ENCODE results near the gene SPHK2. TPM values are rescaled to one million over a fixed set of nuclear protein-coding genes. Genes with fewer than 3 reads are reported as not detected.

The SPHK2 gene
- total RNA-seq, 2 experiments from 2014 or later, result 22.3 to 22.9 TPM

DNA sequence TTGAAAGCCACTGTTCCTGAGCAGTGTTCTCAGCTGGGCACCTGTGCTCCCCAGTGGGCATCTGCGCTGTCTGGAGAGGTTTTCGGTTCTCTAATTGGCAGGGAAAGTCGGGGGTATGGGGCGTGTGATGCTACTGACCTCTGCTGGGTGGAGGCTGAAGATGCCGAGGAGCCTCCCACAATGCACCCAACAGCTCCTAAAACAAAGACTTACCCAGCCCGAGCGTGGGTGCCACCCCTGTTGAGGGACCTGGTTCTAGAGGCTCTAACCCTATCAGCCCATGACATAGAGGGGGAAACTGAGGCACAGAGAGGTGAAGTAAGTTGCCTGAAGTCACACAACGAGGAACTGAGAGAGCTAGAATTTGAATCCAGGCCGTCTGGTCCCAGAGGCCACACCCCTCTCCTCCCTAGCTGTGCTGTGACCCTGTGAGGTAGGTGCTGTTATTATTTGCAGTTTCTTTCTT lies 10.5 kb upstream of the SPHK2 start:
- ChIA-PET CTCF (interaction anchor here (0.7 to 3.4 kb wide), 13 partner anchors 9 to 258 kb away, joined by 3 to 28 read pairs (median 4); partner anchors contain the start of genes CA11, KDELR1, RPL18 and SPHK2), POLR2A (interaction anchor here (4.8 kb wide), 1 partner anchor 9 kb away, joined by 48 read pairs; the partner anchor contains the start of genes RPL18 and SPHK2)
- Mint-ChIP-seq H3K27ac (no peak overlapping the region), H3K27me3 (no peaks in the 10 kb centered on the region), H3K36me3 (ENCODE audit: low read depth) (peaks cover 2% of the 10 kb centered on the region), H3K9me3 (no peaks in the 10 kb centered on the region), H3K4me3 (no peak overlapping the region), H3K4me1 (ENCODE audit: low read depth) (no peaks in the 10 kb centered on the region)
- peak; percentile 88 for ATAC-seq
- TF ChIP-seq, protein P1, sequence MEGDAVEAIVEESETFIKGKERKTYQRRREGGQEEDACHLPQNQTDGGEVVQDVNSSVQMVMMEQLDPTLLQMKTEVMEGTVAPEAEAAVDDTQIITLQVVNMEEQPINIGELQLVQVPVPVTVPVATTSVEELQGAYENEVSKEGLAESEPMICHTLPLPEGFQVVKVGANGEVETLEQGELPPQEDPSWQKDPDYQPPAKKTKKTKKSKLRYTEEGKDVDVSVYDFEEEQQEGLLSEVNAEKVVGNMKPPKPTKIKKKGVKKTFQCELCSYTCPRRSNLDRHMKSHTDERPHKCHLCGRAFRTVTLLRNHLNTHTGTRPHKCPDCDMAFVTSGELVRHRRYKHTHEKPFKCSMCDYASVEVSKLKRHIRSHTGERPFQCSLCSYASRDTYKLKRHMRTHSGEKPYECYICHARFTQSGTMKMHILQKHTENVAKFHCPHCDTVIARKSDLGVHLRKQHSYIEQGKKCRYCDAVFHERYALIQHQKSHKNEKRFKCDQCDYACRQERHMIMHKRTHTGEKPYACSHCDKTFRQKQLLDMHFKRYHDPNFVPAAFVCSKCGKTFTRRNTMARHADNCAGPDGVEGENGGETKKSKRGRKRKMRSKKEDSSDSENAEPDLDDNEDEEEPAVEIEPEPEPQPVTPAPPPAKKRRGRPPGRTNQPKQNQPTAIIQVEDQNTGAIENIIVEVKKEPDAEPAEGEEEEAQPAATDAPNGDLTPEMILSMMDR (IDR thresholded peaks at IDR 0.05), result peak; percentile 48
- intact Hi-C loops (cut with micrococcal nuclease), result no loop called here
- DNase-seq, result peak; percentile 70

DNA sequence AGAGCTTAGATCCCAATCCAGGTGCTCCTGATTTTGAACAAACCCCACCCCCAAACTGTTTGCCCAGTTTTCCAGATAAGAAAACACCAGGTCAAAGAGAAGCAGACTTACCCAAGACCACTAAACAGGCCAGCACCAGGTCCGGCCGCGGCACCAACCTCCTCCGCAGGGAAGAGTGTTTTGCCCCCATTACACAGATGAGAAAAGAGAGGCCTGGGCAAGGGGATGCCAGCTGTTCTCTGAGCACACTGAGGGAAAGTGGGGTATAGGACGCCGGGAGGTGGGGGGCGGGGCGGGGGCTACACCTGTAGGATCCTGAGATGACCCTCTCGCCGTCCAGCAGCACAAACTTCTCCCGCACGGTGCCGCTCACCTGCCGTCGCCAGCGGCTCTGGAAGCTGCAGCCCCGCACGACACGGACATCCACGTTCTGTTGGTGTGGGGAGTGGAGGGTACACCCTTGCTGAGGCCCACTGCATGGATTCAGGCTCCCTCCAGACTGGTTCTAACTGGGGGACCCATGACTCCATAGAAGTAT lies 9.7 kb upstream of the SPHK2 start:
- ChIA-PET CTCF (interaction anchor here (0.7 to 3.4 kb wide), 11 partner anchors 8 to 120 kb away, joined by 3 to 28 read pairs (median 9); partner anchors contain the start of genes CA11, RPL18 and SPHK2), POLR2A (interaction anchor here (4.8 kb wide), 1 partner anchor 8 kb away, joined by 48 read pairs; the partner anchor contains the start of genes RPL18 and SPHK2)
- H3K27ac Mint-ChIP-seq, result no peak overlapping the region
- TF ChIP-seq, protein P1 (IDR thresholded peaks at IDR 0.05), result no peak
- H3K4me1 Mint-ChIP-seq (ENCODE audit: low read depth), result no peaks in the 10 kb centered on the region
- H3K27me3 Mint-ChIP-seq, result no peaks in the 10 kb centered on the region
- intact Hi-C loops (cut with micrococcal nuclease), result no loop called here
- DNase-seq (no peak), ATAC-seq (no peak)
- no peaks in the 10 kb centered on the region for H3K9me3 Mint-ChIP-seq
- H3K36me3 Mint-ChIP-seq (ENCODE audit: low read depth), result peaks cover 2% of the 10 kb centered on the region
- no peak overlapping the region for H3K4me3 Mint-ChIP-seq

DNA sequence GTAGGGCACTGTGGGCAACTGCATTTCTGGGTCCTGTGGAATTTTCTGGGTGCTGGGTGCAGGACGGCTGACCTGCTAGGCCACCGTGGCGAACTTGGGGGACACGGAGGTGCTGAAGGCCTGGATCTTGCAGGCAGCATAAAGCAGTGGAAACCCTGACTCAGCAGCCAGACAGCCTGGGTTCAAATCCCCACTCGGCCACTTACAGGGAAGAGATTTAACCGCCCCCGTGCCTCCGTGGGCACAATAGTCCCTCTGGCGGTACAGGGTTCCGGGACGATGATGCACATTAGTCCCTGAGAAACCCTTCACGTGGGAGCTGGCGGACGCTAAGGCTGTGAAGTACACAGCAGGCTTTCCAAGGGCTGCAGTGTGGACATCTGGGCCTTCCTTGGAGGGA lies 7.4 kb upstream of the SPHK2 start:
- Mint-ChIP-seq H3K4me3 (no peak overlapping the region), H3K36me3 (ENCODE audit: low read depth) (peaks cover 20% of the 10 kb centered on the region), H3K27ac (no peak overlapping the region), H3K9me3 (no peaks in the 10 kb centered on the region), H3K27me3 (no peaks in the 10 kb centered on the region), H3K4me1 (ENCODE audit: low read depth) (peaks cover 9% of the 10 kb centered on the region)
- ATAC-seq, result no peak
- CTCF ChIA-PET, result no interaction called here
- POLR2A ChIA-PET, result no interaction called here
- no peak for DNase-seq
- intact Hi-C loops (cut with micrococcal nuclease), result no loop called here
- TF ChIP-seq, protein P1 (IDR thresholded peaks at IDR 0.05), result no peak

DNA sequence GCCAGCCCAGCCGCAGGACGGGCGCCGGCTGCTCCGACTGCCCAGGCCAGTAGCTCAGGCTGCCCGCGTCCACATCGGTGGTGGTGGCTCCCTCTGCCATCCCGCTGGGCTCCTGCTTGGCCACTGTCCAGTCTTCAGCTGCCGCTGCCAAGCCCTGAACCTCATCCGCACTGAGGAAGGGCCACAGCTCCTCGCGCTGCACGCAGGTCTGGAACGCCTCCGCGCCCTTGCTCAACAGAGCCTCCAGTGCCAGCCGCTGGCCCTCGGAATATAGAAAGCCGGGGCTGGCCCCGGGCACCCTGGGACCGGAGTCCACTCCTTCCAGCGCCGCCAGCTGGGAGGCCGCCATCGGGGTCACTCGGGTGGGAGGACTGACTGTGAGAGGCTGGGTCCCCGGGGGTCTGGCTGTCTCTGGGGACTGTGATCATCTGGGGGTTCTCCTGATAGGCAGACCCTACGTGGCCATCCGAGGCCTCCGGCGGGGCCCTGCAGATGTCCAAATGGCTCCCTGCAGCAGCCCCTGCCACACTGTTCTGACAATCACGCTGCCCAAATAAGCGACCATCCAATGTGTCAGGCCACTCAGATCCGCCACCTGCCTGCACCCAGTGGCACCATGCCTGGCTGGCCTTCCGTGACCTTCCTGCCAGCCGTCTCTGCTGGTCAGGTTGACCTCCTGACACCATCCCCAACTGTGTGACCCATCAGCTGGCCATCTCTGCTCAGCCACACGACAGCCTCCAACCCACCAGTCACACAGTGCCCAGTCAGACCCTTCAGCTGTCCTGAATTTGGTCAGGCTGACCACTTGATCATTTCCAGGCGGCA lies 6.1 kb upstream of the SPHK2 start:
- intact Hi-C loops (cut with micrococcal nuclease), result no loop called here
- ATAC-seq, result no peak
- Mint-ChIP-seq H3K4me1 (ENCODE audit: low read depth) (peaks cover 13% of the 10 kb centered on the region), H3K27me3 (no peaks in the 10 kb centered on the region), H3K4me3 (no peak overlapping the region), H3K9me3 (no peaks in the 10 kb centered on the region), H3K27ac (no peak overlapping the region), H3K36me3 (ENCODE audit: low read depth) (peaks cover 33% of the 10 kb centered on the region)
- ChIA-PET POLR2A (interaction anchor here (0.9 to 1.7 kb wide), 6 partner anchors 8 to 109 kb away, joined by 3 to 6 read pairs (median 4); no protein-coding TSS in a partner anchor), CTCF (interaction anchor here (0.8 kb wide), 1 partner anchor 105 kb away, joined by 3 read pairs; no protein-coding TSS in a partner anchor)
- TF ChIP-seq, protein P1 (IDR thresholded peaks at IDR 0.05), result no peak
- no peak for DNase-seq

All from activated CD8-positive, alpha-beta T cell treated with anti-CD3 and anti-CD28 coated beads for 36 hours (primary cell).